ENCODE measurements around the gene KRTAP10-4.
"Not testable (repeated sequence)": the region's sequence is repeated elsewhere in the genome, so short reads cannot be mapped to it uniquely, and the experiment has no call there.

KRTAP10-4 gene

GRCh38 chr21:44534688-44535087, 38.8 kb upstream of the KRTAP10-4 start:
- no peak for DNase-seq

DNA sequence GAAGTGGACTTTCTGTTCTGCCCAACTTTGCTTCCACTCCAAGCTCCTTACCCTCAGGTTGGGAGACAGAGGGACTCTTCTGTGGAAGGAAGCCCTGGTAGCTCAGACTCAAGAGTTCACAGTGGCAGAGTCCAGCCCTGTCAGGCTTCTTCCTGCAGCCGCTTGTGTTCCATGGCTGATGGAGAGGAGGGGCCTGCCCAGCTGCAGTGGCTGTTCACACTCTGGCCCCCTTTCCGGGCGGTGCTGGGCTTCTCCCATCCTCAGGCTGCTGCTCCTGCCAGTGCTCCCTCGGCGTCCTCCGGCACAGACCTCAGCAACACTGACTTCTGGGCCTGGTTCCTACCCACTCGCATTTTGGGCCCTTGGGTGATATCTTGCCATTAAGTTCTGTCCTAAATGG, 37.6 kb upstream of the KRTAP10-4 start:
- no peak for DNase-seq

DNA sequence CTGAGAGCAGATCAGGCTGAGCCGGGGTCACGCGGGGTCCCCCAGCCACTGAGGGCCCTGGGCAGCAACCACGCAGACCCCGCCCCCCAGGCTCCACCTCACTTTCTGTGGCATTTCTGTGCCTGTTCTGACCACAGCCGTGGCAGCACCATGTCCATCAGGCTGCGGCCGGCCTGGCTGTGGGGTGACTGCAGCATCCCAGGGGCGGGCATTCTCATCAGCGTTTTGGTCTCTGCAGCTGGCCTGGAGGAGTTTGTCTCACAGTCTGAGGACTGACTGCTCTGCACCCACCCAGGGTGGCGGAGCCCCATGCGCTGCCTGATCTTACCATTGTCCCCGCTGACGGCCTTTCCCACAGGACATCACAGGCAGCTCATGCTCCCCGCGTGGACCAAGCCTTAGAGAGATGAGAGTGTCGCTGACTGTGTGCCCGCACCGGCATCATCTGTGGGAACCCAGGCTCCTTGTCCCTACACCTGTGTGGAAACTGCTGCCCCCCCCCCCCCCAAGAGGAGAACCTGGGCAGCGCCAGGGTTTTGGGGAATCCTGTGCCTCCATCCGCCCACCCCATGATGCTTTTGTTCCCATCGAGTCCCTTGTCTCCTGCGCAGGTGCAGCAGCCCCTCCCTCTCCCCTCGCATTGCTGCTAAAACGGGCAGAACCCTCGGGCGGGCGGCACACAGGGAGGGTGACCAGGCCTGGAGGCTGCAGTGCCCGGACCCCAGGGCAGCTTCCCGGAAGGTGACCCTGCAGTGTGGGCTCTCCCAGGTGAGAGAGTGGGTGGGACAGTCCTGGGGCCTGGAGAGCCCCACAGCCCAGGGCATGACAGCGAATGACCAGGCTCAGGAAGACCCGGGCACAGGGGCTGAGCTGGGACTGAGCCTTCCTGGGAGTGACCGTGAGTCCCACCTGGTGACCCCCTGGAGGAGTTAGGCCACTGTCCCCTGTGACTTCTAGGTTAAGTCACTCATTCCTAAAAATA, 35.3 kb upstream of the KRTAP10-4 start:
- DNase-seq = no peak

GRCh38 chr21:44539046-44539445, 34.5 kb upstream of the KRTAP10-4 start:
- no peak for DNase-seq

- DNase-seq = no peak
These were observed 33.4 kb upstream of the KRTAP10-4 start, which contains the start of gene KRTAP10-1 for GRCh38 chr21:44539991-44540666. KRTAP10-1 (minus strand) TSS chr21:44540195; CDS start chr21:44540150, 45 bp downstream.

DNA sequence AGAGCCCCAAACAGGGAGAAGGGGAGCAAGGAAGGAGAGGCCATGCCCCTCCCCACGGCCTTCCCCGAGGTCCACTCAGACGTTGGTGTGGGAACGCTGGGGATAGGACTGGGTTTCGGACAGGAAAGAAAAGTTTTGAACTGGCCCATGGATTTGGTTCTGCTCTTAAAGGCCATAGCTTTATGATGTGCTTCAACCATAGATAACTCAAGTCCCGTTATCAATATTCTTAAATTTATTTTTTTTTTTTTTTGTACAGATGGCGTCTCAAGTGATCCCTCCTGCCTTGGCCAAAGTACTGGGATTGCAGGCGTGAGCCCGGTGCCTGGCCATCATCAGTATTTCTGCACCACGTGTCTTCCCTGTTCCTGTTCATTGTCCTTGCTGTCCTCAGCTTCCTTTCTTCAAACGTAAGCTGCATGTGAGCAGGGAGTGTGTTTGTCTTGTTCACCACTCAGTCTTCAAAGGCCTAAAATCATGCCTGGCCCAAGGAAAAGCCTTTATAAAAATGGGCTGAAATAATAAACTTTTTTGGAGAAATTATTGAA, 32.7 kb upstream of the KRTAP10-4 start:
- no peak for DNase-seq

DNA sequence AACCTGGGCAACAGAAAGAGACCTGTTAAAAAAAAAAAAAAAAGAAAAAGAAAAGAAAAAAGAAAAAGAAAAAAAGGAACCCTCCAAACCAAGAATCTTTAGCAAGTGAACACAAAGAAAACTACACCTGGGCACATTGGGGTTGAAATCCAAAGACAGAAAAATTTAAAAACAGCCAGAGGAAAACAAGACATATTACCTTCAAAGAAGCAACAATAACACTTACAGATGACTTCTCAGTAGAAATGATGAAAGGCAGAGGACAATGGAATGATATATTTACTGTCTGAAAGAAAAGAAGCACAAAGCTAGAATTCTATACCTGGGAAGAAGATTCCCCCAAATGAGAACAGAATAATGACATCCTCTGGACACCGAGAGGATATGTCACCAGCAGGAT, 30.8 kb upstream of the KRTAP10-4 start:
- no peak for DNase-seq

DNA sequence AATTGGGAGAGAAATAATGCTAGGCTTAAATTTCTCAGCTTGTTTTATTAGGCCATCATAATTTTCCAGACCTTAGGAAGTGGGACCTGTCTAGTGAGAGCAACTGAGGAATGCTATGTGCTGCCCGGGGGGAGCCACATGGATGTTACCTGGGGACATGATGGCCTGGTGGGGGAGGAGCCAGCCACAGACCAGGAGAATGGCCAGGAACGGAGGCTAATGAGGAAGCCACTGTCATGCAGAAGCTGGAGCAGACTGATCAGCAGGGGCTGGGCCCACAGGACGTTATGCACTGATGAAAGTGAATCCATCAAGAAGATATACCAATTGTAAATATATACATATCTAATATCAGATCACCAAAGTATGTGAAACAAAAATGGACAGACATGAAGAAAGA, 29.0 kb upstream of the KRTAP10-4 start:
- no peak for DNase-seq

DNA sequence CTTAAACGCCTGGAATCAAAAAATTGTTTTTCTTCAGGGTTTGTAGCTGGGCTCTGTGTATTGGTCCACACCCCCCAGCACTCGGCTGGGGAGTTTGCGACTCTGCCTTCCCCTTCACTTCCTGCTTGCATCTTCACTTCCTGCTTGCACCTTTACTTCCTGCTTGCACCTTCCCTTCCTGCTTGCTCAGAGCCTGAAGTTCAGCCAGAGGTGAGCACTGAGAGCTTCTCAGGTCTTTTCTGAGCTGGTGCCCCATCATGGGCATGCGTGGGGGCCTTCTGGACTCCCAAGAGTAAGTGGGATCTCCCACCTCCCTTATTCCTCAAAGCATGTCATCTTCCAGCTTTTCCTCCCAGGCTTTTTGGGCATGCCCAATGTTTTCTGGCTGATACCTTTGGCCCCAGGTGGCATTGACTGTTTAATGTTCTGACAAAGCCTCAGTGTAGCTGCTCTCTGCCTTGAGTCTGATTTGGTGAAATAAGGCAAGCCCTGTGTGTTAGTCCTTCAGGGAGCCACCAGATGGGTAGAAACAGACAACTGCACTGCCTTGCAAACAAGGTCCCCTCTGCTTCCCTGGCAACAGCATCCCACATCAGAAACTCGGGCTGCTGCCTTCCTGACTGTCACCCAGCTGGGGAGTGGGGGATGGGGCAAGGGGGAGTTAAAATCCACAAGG, 25.7 kb upstream of the KRTAP10-4 start:
- no peak for DNase-seq

DNA sequence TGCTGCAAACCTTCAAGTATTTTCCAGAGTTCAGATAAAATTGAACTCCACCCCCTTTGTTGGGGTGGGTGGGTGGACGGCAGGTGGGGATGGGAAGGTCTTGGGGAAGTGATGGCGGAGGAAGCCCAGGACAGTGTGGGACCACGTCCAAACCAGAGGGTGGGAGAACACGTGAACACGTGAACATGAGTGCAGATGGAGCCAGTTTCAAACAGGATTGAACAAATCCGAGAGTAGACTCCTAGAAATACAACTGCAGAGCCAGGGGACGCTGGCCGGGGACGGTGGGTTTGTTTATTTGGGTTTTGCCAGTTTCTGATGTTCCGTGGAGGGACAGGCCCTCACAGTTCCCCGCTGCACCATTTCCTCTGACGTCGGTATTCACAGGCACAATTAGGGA, 25.1 kb upstream of the KRTAP10-4 start:
- DNase-seq = no peak

- DNase-seq = no peak
These were observed 24.6 kb upstream of the KRTAP10-4 start for GRCh38 chr21:44548922-44549321.

DNA sequence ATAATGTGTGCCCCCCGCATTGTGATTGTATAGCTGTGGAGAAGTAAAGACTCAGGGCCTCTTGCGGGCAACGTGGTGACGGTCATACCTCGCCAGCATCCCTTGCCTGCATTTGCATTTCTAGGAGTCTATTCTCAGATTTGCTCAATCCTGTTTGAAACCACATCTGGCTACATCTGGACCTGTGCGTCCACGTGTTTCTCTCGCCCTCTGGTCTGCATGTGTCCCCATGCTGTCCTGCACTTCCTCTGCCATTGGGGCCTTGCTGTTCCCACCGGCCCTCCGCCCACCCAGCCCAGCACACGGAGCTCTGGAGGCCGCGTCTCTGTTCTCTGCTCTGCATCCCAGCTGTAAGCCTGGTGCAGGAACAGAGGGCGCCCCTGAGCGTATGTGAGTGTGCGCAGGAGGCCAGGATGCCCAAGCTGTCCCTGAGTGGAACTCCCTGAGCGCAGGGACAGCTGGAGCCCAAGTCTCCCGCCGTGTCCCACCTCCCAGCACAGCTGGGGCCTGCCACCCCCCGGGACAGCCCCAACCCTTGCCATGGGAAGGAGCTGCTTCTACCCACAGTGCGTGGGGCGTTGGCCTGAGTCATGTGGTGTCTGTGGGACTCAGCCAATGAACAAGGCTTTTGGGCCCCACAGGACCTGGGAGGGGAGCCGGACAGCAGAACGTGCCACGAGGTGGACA, 23.9 kb upstream of the KRTAP10-4 start:
- DNase-seq = no peak

- not testable (repeated sequence) for DNase-seq
These were observed 23.2 kb upstream of the KRTAP10-4 start for GRCh38 chr21:44550285-44550684.

DNA sequence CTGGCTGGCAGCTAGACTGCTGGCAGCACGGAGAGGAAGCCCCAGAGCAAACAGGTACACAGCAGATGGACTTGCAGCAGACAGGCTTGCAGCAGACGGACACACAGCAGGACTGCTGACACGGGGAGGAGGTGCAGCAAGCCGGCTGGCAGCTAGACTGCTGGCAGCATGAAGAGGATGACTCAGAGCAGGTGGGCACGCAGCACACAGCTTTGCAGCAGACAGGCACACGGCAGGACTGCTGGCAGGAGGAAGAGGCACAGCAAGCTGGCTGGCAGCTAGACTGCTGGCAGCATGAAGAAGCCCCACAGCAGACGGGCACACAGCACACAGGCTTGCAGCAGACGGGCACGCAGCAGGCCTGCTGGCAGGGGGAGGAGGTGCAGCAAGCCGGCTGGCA, 22.7 kb upstream of the KRTAP10-4 start:
- DNase-seq = no peak

GRCh38 chr21:44551340-44551961, 22.1 kb upstream of the KRTAP10-4 start, which contains the start of gene KRTAP10-2:
KRTAP10-2 (minus strand) TSS chr21:44551505; CDS start chr21:44551458, 47 bp downstream.
- no peak for DNase-seq

- DNase-seq = no peak
These were observed 21.4 kb upstream of the KRTAP10-4 start for GRCh38 chr21:44552136-44552535.

DNA sequence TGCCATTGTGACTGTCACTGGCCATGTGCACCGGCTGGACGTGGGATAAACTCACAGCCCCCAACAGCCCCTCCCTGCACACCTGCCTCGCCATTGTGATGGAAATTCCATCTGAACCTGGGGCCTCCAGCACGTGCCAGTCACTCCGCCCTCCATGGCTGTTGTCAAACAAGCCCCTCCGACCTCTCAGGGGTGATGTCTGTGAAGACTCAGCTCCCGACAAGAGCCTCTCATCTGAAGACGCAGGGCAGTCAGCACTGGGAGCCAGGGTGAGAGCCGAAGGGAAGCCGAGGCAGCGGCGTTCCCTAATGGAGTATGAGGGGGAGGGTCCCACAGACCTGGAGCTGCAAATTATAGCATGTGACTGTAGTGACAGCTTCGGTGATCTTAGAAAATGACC, 20.8 kb upstream of the KRTAP10-4 start:
- no peak for DNase-seq

GRCh38 chr21:44555200-44555875, 18.2 kb upstream of the KRTAP10-4 start:
- DNase-seq = no peak

GRCh38 chr21:44556879-44557278, 16.6 kb upstream of the KRTAP10-4 start:
- no peak for DNase-seq

DNA sequence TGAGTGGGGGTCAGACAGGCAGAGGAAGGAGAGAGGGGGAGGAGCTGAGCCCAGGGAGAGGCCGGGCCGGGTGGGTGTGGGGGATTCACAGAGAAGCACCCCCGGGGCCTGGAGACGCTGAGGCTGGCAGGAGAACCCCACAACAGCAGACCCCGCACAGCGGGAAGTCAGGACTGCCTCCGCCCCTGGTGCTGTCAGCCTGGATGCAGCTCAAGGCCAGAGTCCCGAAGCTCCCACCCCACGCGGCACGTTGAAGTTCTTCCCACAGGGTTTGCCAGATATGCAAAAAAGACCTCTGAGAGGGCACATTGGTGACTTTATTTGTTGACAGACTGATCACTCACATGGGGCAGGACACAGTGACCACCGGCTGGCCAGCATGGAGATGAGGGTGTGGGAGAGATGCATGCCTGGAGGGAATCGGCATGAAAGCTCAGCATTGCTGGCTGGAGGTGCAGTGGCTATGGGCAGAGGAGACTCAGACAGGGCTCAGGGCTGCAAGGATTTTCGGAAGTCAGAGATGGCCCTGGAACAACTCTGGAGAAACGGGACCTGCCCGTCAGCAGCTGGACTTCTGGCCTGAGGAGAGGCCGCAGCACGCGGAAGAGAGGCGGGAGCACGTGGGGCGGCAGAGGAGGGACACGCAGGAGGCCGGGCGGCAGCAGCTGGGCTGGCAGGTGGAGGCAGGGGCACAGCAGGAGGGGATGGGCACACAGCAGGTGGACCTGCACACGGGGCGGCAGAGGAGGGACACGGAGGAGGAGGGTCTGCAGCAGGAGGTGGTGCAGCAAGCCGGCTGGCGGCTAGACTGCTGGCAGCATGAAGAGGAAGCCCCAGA, 15.8 kb upstream of the KRTAP10-4 start:
- no peak for DNase-seq

Measured in NCI-H446 treated with DMSO at 0.1 percent for 48 hours (cell line).